ENCODE measurements around the gene FBXL7.

Gene FBXL7

DNA sequence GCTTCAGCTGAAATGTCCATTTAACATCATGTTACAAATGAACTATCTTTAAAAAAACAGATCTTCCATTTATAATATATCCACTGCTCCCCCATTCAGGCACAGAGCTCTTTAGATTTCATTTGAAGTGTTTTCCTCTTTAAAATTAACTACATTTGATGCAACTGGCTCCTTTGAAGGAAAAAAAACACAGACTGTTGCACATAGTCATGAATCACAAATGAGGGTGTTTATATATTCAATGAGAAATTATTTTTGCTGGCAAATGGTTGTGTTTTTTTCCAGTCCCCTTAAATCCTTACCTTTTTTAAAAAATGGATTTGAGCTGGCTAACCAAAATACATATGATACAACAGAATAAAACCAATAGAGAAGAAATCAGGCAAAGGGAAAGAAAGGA, 240.4 kb downstream of the FBXL7 start:
- in situ Hi-C loops (cut with HindIII; ENCODE audit: low sequenced_read_pairs): no loop called here

DNA sequence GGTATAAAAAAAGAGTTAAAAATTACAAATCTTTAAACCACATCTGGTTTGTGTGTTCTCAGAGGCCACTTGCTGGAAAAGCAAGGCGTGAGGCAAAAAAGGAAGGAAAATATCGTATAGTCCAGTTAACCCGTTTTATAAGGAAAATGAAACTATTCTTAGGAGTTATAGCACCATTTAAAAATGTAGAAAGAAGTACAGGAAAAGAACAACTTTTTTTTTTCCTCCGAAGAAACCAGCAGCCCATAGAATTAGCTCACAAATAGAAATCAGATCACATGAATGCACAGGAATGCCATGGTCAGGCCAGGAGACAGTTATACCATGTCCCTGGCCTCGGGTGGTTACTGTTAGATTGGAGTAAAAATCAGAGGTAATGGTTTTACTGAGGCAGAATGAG, 241.6 kb downstream of the FBXL7 start:
- in situ Hi-C loops (cut with HindIII; ENCODE audit: low sequenced_read_pairs): no loop called here

DNA sequence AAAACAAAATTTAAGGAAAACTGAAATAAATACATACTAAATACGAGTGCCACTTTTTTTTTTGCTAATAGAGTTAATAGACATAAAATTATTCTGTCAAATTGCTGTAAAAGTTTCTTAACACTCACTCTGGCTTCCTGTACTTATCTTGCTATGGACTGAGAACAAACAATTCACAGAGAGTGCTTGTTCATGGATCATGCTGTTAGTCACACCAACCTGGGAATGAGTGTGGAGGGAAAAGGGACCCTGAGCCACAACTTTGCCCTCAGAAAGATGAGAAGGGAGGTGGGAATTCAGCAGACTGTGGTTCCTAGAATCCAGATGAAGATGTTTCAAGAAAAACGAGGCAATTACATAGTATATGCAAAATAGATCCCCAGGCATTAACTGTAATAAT, 246.9 kb downstream of the FBXL7 start:
- in situ Hi-C loops (cut with HindIII; ENCODE audit: low sequenced_read_pairs): no loop called here

DNA sequence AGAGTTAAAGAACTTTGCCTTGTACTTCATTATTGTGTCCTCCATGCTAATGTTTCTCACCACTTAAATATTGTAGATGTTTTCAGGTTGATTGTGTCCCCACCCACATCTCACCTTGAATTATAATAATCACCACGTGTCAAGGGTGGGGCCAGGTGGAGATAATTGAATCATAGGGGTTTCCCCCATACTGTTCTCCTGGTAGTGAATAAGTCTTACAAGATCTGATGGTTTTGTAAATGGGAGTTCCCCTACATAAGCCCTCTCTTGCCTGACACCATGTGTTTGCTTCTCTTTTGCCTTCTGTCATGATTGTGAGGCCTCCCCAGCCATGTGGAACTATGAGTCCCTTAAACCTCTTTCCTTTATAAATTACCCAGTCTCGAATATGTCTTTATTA, 248.3 kb downstream of the FBXL7 start:
- in situ Hi-C loops (cut with HindIII; ENCODE audit: low sequenced_read_pairs): no loop called here

DNA sequence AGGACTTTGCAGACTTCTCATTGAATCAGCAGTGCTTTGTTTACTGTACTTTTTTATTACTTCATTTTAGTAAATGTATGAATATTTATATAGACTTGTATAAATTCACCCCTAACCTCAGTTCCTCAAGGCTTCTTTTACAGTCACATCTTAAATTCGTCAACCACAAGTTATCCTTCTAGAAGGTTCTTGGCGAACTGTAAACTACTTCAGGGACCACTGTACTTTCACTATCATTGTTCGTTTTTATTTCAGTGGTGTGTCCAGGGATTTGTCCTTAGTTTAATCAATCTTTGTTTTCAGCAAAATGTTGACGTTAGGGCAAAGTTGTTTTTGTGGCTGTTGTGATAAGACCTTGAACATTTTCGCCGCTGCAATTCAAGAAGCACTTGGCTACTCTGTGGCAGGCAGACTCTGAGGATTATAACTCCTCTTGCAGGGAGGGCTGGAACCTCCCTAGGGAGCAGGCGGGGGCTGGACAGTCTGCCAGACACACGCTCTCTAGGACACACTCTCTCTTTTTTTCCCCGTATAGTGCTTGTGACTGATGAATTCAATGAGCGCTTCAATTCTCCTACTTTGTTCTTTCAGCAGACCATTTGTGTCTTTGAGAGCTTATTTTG, 252.8 kb downstream of the FBXL7 start:
- in situ Hi-C loops (cut with HindIII; ENCODE audit: low sequenced_read_pairs): no loop called here

DNA sequence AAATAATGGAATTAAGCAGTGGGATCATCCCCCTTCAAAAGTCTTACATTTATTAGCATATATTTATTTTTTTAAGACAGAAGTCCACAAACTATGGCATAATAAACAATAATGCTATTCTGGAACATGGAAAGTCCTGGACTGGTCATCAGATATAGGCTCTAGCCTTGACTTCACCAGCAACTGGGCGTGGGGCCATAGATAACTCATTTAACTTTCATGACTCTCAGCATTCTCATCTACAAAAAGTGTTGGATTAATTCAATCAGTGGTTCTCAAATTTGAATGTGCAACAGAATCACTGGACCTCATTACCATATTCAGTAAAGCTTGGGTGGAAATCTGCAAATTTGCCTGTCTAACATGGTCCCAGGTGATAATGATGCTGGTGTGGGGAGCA, 253.8 kb downstream of the FBXL7 start:
- in situ Hi-C loops (cut with HindIII; ENCODE audit: low sequenced_read_pairs): no loop called here

DNA sequence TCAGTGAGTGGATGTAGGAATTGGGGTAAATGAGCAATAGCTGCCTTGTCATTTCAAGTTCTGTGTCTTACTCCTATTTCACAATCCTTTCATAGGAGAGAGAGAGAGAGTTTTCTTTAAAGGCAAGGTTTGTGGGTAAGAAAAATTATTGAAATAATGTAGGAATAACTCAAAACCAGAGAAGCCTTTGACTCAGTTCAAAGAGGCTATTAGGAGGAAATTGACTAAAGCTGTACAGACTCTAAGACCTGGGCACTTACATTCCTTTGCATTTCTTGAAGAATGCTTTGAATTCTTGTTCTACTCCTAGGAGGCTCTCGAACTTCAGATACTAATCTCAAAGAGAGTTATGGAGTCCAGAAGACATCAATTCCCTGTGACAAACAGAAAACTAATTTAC, 257.1 kb downstream of the FBXL7 start:
- in situ Hi-C loops (cut with HindIII; ENCODE audit: low sequenced_read_pairs): no loop called here

DNA sequence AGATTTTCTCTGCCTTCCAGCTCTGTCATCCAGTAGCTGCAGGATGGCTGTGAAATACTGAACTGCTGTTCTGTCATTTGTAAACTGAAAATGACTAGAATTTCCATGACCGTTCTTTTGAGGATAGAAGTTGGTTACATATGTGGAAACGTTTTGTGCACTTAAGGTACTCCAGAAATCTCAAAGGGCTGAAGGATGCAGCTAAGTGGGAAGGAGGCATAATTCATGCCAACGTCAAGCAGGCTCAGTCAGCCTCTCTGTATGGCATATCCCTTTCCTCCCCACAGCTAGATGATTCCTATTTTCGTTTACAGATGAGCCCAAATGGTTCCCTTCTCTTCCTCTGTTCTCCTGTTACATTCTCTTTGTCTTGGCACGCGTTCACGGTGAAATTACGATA, 257.6 kb downstream of the FBXL7 start:
- in situ Hi-C loops (cut with HindIII; ENCODE audit: low sequenced_read_pairs): no loop called here

DNA sequence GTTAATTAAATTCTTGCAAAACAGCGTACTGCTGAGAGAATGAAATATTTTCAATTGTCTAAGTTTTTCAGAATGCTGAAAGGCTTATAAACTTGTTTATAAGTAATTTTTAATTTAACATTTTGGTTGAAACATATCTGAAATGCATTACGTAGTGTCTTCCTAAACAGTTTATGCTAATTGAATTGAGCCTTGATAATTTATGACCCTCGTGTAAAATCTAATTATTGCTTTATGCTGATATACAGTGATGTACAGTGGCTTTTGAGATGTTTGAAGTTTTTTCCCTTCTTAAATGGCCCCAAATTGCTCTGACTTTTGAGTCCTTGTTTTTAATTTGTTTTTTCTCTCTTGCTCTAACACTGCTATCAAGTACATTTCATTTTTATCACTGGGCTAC, 262.7 kb downstream of the FBXL7 start:
- in situ Hi-C loops (cut with HindIII; ENCODE audit: low sequenced_read_pairs): no loop called here

DNA sequence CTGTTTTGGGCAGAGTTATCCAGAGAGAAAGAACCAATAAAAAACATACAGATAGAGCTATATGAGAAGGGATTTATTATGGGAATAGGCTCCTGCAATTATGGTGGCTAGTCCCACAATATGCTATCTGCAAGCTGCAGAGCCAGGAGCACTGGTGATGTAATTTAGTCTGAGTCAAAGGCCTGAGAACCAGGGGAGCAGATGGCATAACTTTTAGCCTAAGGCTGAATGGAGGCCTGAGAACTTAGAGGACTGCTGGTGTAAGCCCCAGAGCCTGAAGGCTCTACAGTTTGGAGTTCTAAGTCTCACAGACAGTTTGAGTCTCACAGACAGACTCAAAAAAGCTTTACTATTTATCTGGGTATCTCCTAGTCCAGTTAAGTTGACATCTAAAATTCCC, 263.8 kb downstream of the FBXL7 start:
- in situ Hi-C loops (cut with HindIII; ENCODE audit: low sequenced_read_pairs): no loop called here

DNA sequence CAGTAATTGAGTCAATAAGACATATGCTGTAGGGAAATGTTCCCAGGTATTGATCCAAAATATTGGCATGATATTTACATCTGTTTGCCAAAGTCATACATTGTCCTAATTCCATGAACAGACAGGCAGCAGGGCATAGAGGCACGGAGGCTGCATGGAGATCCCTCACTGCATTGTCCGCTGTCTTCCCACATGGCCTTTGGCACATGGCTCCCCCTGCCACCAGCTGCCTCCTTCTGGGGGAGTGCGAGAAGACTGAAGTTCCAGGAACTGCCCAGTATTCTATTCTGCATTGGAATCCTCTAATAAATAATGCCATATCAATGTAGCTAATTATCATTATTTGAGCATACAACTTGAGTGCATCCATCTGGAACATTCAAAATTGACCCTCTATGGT, 269.0 kb downstream of the FBXL7 start:
- in situ Hi-C loops (cut with HindIII; ENCODE audit: low sequenced_read_pairs): no loop called here

DNA sequence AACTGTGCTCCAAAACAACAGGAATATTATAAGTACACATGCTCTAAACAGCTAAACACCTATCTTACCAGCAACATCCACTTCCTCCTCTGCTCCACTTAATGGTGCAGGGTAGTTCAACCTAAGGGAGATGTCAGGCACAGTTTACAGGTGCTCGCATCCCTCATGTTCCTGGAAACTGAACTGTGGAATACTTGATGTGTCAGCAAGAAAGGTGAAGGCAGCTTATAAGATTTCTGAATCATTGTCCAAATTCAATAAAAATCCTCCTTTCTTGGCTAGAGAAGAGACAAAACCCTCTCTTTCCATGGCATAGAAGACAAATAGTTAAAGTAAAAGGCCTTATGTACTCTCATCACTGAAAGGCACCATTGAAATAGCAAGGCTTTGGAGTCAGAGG, 272.2 kb downstream of the FBXL7 start:
- in situ Hi-C loops (cut with HindIII; ENCODE audit: low sequenced_read_pairs): no loop called here

DNA sequence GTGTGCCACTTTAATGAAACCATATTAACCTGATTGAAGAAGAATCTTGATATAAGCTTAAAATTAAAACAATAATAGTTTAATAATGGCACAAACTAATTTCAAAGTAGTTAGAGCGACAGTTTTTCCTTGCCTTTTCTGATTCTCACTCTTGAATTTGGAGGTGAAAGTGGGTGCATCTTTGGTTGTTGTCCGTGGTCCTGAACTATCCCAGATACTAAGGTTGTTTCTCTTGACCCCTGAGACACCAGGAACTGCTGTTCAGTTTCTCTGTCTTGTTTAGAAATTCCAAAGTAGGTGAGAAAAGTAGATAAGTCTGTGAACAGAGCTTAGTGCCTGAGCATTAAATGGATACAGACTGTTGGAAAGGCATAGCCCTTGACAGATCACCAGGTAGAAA, 274.7 kb downstream of the FBXL7 start:
- in situ Hi-C loops (cut with HindIII; ENCODE audit: low sequenced_read_pairs): no loop called here

DNA sequence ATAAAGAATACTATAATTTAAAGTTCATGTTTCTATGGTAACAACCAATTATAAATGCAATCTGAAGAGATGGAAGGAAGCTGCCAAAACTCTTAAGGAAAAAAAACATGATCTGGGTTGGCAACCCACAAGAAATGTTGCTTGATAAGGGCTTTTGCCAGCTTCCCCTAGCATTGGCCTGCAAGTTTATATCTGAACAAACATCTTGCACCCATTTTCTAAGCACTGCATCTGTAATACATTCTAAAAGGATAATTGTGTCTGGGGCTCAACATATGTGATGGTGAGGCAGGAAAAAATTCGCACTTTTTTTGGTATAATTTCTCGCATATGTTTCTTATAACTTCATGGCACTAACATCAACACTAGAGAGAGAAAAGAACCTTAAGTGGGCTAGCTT, 276.4 kb downstream of the FBXL7 start:
- in situ Hi-C loops (cut with HindIII; ENCODE audit: low sequenced_read_pairs): no loop called here

DNA sequence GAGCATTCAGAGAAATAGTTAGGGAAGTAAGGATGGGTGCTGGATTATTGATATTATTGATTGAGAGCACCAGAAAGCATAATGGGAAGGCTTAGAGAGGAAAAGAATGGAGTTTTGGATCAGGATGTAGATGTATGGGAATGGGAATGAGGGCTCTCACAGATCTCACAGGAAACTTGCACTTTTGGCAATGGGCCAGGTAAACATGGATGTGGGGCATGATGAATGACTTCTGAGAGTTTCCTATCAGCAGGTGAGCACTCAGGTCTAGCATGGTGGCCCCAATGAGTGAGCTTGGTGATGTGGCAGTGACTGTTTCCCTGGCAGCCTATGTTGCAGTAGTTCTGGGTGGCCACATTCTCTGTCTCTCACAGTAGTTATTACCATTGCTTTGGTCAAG, 283.8 kb downstream of the FBXL7 start:
- in situ Hi-C loops (cut with HindIII; ENCODE audit: low sequenced_read_pairs): no loop called here

DNA sequence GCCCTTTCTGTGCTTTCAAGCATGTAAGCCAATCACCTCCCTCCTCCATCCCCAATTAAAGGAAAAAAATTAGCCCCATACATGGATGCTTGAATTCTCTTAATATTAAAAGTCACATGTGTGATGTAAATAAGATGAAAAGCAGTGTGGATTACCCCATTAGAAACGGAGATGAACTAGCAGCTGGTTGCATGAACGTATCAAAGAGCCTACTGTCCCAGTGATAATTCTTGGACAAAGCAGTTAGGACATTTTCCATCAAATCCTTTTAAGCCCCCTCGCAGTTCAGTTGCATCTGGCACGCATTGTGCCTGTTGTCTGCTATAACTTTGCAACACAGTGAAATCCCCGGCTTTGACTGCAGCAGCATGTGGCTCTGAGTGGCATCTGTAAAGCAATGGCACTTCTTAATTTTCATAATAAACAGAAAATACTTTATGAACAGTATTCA, 285.6 kb downstream of the FBXL7 start:
- in situ Hi-C loops (cut with HindIII; ENCODE audit: low sequenced_read_pairs): no loop called here

DNA sequence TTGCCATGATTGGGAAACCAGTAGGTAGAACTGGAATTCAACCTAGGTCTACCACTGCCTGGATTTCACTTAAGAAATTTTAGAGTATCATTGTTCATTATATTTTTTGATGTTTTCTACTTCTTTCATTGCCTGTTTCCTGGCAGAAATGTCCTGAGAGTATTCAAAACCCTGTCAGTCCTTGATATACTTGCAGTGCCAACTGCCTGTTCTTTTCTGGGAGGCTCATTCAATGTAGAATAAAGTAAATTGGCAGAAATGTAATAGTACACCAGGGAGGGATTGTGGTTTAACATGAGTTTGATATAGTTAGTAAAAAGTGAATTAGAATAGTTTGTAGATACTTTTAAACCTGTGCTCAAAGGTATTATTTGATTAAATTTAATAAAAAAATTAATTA, 286.3 kb downstream of the FBXL7 start:
- in situ Hi-C loops (cut with HindIII; ENCODE audit: low sequenced_read_pairs): no loop called here

DNA sequence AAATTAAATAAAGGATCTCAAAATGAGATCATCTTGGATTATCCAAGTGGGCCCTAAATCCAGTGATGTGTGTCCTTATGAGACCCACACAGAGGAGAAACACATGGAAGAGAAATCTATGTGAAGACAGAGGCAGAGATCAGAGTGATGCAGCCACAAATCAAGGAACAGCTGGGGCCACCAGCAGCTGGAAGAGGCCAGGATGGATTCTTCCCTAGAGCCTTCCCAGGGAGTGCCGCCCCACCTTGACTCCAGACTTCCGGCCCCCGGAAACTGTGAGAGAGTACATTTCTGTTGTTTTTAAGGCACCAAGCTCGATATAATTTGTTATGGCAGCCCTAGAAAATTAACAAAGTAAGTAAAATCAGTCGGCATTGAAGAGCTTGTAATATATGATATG, 286.9 kb downstream of the FBXL7 start:
- in situ Hi-C loops (cut with HindIII; ENCODE audit: low sequenced_read_pairs): no loop called here

DNA sequence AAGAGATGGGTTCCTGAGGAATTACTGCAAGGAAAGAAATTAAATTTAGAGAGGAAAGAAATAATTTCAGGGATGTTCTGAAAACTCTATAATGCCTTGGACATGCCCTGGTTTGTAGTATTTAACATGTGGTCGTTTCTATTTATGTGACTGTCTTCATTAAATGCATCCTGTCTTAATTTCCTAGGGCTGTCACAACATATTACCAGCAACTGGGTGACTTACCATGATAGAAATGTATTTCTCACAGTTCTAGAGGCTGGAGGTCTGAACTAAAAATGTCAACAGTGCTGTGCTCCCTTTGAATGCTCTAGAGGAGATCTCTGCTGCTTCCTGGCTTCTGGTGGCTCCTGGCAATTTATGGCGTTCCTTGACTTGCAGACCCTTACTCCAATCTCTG, 287.7 kb downstream of the FBXL7 start:
- in situ Hi-C loops (cut with HindIII; ENCODE audit: low sequenced_read_pairs): no loop called here

DNA sequence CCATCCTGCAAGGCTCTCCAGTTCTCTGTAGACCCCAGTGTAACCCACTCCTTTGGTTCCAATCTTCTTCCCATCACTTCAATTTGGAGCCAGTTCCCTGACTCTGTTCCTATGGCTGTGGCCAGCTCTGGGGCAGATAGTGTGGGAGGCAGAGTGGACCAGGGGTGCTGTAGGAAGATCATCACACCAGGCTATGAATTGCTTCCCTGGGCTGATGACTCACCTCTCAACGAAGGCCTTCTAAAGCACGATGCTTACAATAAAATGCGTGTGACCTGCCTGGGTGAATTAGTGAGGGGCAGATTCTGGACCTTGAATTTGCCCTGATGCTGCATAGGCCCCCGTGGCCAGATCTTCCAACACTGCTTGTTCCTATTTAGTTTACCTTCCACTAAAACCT, 289.7 kb downstream of the FBXL7 start:
- in situ Hi-C loops (cut with HindIII; ENCODE audit: low sequenced_read_pairs): no loop called here

DNA sequence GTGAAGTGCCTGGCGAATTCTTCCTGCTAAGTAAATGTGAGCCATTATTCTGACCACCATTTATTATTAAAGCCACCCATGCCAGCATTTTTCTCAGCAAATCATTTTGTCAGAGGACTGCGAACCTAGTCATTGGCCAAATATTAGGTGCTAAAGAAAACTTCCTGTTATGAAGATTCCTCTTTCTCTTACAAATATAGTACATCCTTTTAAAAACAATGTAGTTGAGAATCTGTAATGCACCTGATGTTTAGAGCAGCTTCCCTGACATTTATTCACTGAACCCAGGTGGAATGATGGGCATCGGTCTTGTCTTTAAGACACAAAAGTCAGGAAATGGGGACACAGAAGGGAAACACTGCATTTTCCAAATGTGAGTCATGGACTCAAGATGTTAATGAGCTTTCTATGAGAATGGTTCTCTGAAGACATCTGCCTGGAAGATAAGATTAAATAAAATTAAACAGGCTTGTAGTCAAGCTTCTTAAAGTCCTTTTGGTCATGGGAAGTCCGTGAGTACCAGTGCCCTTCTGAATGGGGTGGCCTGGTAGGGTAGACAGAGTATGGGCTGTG, 290.6 kb downstream of the FBXL7 start:
- in situ Hi-C loops (cut with HindIII; ENCODE audit: low sequenced_read_pairs): no loop called here

DNA sequence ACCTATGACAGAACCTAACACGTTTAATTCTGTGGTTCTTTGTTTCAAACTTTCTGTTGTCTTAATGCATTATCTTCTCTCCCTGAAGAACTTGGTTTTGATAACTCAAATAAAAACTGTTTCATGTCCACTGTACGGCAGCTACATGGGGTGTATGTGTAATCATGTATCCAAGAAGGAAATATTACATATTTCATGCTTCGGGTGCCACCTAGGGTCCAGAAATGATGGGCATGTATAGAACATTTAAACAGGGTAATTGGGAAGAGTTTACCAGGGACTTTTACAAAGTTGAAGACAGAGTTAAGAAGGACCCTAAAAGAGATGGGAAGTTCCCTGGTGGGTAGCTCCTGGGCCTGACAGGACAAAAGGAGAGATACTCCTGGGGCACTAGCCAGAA, 291.3 kb downstream of the FBXL7 start:
- in situ Hi-C loops (cut with HindIII; ENCODE audit: low sequenced_read_pairs): no loop called here

DNA sequence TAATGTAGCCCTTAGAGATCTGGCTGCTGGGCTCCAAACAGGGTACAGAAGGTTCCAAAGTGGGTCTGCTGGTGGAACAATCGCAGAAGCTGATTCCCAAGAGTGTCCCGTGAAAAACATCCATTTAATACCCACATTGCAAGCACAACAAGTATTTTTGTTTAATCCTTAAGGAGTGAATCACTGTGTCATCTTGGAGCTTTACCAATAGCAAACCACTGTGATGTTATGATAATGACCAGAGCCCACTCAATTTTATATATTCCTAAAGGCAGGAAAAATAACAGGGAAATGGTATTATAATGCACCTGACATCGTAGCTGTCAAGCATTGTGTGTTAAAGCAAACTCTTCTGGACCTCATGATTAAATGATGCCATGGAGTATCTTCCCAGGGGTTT, 291.9 kb downstream of the FBXL7 start:
- in situ Hi-C loops (cut with HindIII; ENCODE audit: low sequenced_read_pairs): no loop called here

Data from DLD1 (cell line).